Measurements from ENCODE around the gene MGMT. TPM values are rescaled to one million over a fixed set of nuclear protein-coding genes. Genes with fewer than 3 reads are reported as not detected.
A peak's percentile ranks its signal among the peaks of the same experiment; 100 is the strongest.

Gene MGMT
- total and polyA plus RNA-seq, 9 of the 15 experiments (the other 6 are each of a cell fraction or from before 2014, with no cell fraction given), result 0.03 to 0.29 (median 0.11) TPM; not detected in 4

DNA sequence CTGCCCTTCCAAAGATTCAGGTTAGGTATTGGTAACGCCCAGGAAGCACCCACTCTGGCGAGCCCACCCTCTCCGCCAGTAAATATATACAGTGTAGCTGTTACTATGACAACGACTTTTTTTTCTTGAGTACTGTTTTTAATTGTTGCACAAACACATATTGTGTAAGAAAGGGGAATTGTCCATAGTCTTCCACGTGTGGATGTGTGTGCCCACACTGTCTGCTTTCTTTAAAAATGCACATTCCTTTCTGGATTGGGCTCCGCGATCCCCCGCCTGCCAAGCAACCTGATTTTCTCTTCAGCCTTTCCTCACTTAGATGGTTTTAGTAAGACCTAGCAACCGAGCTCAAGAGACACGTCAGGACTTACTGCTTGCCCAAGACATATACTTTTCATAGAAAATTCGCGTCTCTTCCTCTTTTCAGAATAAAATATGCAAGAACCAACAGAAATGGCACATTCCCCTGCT is 249.2 kb downstream of the MGMT start:
- no peak overlapping the region for H3K27ac ChIP-seq (ENCODE audit: extremely low read depth, low read depth, low read length)
- CTCF ChIA-PET (ENCODE audit: low intra/inter-chr PET ratio), result no interaction called here
- in situ Hi-C loops (cut with MboI) (no loop called here), intact Hi-C loops (cut with micrococcal nuclease) (no loop called here)
- H4K20me1 ChIP-seq (replicated peaks; ENCODE audit: control insufficient read depth, insufficient read depth, low read length), result no peaks in the 10 kb centered on the region
- no peak for FAIRE-seq
- no peak overlapping the region for H3K4me3 ChIP-seq
- peaks cover 0 to 36% of the 10 kb centered on the region in 2 experiments; a peak in 4 of 5 replicates for H3K27me3 ChIP-seq (ENCODE audit: control insufficient read depth in 2 of 2, insufficient read depth in 2 of 2, low read length in 2 of 2)
- H2AFZ ChIP-seq (ENCODE audit: low read depth, low read length), result no peak overlapping the region
- H3K4me1 ChIP-seq (replicated peaks in 1 of 2; ENCODE audit: control insufficient read depth in 2 of 2, insufficient read depth in 2 of 2, low read length in 2 of 2), result no peaks in the 10 kb centered on the region
- no peaks in the 10 kb centered on the region for H3K9me3 ChIP-seq (replicated peaks; ENCODE audit: control insufficient read depth, insufficient read depth, low read depth, low read length)
- no peaks in the 10 kb centered on the region for H3K36me3 ChIP-seq (ENCODE audit: control insufficient read depth, insufficient read depth, low read length)
- TF ChIP-seq KHSRP (IDR thresholded peaks at IDR 0.05), result no peak
- TF ChIP-seq RFX1 (IDR thresholded peaks at IDR 0.05), result peak; percentile 57
- DNase-seq (ENCODE audit: extremely low read depth in 1 of 4, low spot score in 3 of 4), result no peak
- H3K4me2 ChIP-seq (ENCODE audit: insufficient read depth, low read length), result no peak overlapping the region
- BruUV-seq (replicated peaks), result no TSS peak
- no peaks in the 10 kb centered on the region for H3K9me1 ChIP-seq (ENCODE audit: control insufficient read depth, insufficient read depth, low read length)
- no peak for ATAC-seq
- WGBS (ENCODE audit: insufficient coverage, low coverage, missing lambda C conversion rate), result 0% methylated on average over 7 of the region's 12 CpGs
- H3K9ac ChIP-seq (ENCODE audit: insufficient read depth in 1 of 2, low read depth in 2 of 2, low read length in 2 of 2), result no peak overlapping the region
- no peaks in the 10 kb centered on the region for H3K79me2 ChIP-seq (ENCODE audit: control insufficient read depth, insufficient read depth, low read length)
- POLR2A ChIA-PET, result no interaction called here

DNA sequence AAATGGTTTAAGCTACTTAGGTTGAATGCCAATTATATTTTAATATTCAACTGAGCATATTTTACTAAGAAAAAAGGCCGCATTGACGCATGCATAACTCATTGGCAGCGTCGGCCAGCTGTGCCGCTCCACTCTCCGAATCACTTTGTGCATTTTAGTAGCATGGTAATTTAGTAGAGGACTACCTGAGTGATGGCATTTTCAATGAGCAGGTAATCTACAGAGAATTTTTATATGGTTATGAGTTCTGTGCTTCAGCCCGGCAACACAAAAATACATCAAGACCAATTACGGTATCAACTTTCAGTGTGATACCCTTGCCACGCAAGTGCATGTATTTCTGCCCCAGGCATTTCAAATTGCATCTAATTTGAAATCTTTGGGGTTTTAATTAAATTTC is 249.8 kb downstream of the MGMT start:
- no peaks in the 10 kb centered on the region for H3K9me3 ChIP-seq (replicated peaks; ENCODE audit: control insufficient read depth, insufficient read depth, low read depth, low read length)
- H4K20me1 ChIP-seq (replicated peaks; ENCODE audit: control insufficient read depth, insufficient read depth, low read length), result no peaks in the 10 kb centered on the region
- H3K9me1 ChIP-seq (ENCODE audit: control insufficient read depth, insufficient read depth, low read length), result no peaks in the 10 kb centered on the region
- WGBS (ENCODE audit: insufficient coverage, low coverage, missing lambda C conversion rate), result 4% methylated on average over 9 of the region's 9 CpGs
- no peaks in the 10 kb centered on the region for H3K36me3 ChIP-seq (ENCODE audit: control insufficient read depth, insufficient read depth, low read length)
- no peak overlapping the region for H3K9ac ChIP-seq (ENCODE audit: insufficient read depth in 1 of 2, low read depth in 2 of 2, low read length in 2 of 2)
- no peaks in the 10 kb centered on the region for H3K79me2 ChIP-seq (ENCODE audit: control insufficient read depth, insufficient read depth, low read length)
- FAIRE-seq, result no peak
- ChIA-PET CTCF (ENCODE audit: low intra/inter-chr PET ratio) (no interaction called here), POLR2A (interaction anchor here (0.9 kb wide), 1 partner anchor 1171 kb away, joined by 3 read pairs; no protein-coding TSS in a partner anchor)
- H2AFZ ChIP-seq (ENCODE audit: low read depth, low read length), result no peak overlapping the region
- no peak for DNase-seq (ENCODE audit: extremely low read depth in 1 of 4, low spot score in 3 of 4)
- H3K4me3 ChIP-seq, result no peak overlapping the region
- H3K4me1 ChIP-seq (replicated peaks in 1 of 2; ENCODE audit: control insufficient read depth in 2 of 2, insufficient read depth in 2 of 2, low read length in 2 of 2), result no peaks in the 10 kb centered on the region
- H3K4me2 ChIP-seq (ENCODE audit: insufficient read depth, low read length), result no peak overlapping the region
- peaks cover 0 to 36% of the 10 kb centered on the region in 2 experiments; a peak in 4 of 5 replicates for H3K27me3 ChIP-seq (ENCODE audit: control insufficient read depth in 2 of 2, insufficient read depth in 2 of 2, low read length in 2 of 2)
- H3K27ac ChIP-seq (ENCODE audit: extremely low read depth, low read depth, low read length), result no peak overlapping the region
- BruUV-seq (replicated peaks), result no TSS peak
- in situ Hi-C loops (cut with MboI) (no loop called here), intact Hi-C loops (cut with micrococcal nuclease) (no loop called here)
- no peak for ATAC-seq
- TF ChIP-seq MBD2 (IDR thresholded peaks at IDR 0.05; ENCODE audit: borderline replicate concordance, low read depth) (no peak), FOSL1 (tag; conservative IDR thresholded peaks at IDR 0.05) (no peak), HMG20A (CRISPR knock-in tag; conservative IDR thresholded peaks at IDR 0.05) (no peak), CREM (IDR thresholded peaks at IDR 0.05; ENCODE audit: low read depth) (no peak)
- TF ChIP-seq, protein P1, sequence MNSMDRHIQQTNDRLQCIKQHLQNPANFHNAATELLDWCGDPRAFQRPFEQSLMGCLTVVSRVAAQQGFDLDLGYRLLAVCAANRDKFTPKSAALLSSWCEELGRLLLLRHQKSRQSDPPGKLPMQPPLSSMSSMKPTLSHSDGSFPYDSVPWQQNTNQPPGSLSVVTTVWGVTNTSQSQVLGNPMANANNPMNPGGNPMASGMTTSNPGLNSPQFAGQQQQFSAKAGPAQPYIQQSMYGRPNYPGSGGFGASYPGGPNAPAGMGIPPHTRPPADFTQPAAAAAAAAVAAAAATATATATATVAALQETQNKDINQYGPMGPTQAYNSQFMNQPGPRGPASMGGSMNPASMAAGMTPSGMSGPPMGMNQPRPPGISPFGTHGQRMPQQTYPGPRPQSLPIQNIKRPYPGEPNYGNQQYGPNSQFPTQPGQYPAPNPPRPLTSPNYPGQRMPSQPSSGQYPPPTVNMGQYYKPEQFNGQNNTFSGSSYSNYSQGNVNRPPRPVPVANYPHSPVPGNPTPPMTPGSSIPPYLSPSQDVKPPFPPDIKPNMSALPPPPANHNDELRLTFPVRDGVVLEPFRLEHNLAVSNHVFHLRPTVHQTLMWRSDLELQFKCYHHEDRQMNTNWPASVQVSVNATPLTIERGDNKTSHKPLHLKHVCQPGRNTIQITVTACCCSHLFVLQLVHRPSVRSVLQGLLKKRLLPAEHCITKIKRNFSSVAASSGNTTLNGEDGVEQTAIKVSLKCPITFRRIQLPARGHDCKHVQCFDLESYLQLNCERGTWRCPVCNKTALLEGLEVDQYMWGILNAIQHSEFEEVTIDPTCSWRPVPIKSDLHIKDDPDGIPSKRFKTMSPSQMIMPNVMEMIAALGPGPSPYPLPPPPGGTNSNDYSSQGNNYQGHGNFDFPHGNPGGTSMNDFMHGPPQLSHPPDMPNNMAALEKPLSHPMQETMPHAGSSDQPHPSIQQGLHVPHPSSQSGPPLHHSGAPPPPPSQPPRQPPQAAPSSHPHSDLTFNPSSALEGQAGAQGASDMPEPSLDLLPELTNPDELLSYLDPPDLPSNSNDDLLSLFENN (IDR thresholded peaks at IDR 0.05; ENCODE audit: low read depth in 2 of 2, low read length in 2 of 2), result no peak
- TF ChIP-seq, protein P2, sequence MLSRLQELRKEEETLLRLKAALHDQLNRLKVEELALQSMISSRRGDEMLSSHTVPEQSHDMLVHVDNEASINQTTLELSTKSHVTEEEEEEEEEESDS (CRISPR knock-in tag; IDR thresholded peaks at IDR 0.05), result no peak
- TF ChIP-seq, protein P3, sequence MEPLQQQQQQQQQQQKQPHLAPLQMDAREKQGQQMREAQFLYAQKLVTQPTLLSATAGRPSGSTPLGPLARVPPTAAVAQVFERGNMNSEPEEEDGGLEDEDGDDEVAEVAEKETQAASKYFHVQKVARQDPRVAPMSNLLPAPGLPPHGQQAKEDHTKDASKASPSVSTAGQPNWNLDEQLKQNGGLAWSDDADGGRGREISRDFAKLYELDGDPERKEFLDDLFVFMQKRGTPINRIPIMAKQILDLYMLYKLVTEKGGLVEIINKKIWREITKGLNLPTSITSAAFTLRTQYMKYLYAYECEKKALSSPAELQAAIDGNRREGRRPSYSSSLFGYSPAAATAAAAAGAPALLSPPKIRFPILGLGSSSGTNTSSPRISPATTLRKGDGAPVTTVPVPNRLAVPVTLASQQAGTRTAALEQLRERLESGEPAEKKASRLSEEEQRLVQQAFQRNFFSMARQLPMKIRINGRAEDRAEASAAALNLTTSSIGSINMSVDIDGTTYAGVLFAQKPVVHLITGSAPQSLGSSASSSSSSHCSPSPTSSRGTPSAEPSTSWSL (CRISPR knock-in tag; IDR thresholded peaks at IDR 0.05; ENCODE audit: borderline replicate concordance), result no peak
- TF ChIP-seq, protein P4, sequence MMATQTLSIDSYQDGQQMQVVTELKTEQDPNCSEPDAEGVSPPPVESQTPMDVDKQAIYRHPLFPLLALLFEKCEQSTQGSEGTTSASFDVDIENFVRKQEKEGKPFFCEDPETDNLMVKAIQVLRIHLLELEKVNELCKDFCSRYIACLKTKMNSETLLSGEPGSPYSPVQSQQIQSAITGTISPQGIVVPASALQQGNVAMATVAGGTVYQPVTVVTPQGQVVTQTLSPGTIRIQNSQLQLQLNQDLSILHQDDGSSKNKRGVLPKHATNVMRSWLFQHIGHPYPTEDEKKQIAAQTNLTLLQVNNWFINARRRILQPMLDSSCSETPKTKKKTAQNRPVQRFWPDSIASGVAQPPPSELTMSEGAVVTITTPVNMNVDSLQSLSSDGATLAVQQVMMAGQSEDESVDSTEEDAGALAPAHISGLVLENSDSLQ (IDR thresholded peaks at IDR 0.05), result no peak

Measured in K562 (cell line).